Urinary bladder (tissue), 4 donors: ENCODE measurements around the gene COMMD7. TPM values are rescaled to one million over a fixed set of nuclear protein-coding genes. Genes with fewer than 3 reads are reported as not detected.
"Not testable (repeated sequence)": the region's sequence is repeated elsewhere in the genome, so short reads cannot be mapped to it uniquely, and the experiment has no call there.

Experiments used
- DNase-seq: peaks from one replicate; pipeline ENCODE4 v3.0.0-alpha.2; 2015; ENCODE audit errors: extremely low spot score
- H3K27ac ChIP-seq: one replicate; pipeline ENCODE4 v1.5.1; 2013; ENCODE audit warnings: low read depth, mild to moderate bottlenecking, moderate library complexity
- H3K36me3 ChIP-seq: one replicate; pipeline ENCODE4 v1.6.1; 2013; ENCODE audit warnings: mild to moderate bottlenecking, moderate library complexity; ENCODE audit not compliant: insufficient read depth
- H3K4me1 ChIP-seq: one replicate; pipeline ENCODE4 v1.6.1; 2013; ENCODE audit warnings: mild to moderate bottlenecking, moderate library complexity; ENCODE audit not compliant: insufficient read depth
- H3K4me3 ChIP-seq: one replicate; pipeline ENCODE4 v1.5.1; 2013; ENCODE audit warnings: low read depth, low read length
- WGBS: extraction: QIAGEN DNeasy Blood & Tissue Kit; methylation state at CpG from one replicate; pipeline ENCODE4 v1.1.7; 2013; 5-methylcytosine and 5-hydroxymethylcytosine counted together
- polyA plus RNA-seq: library from polyadenylated mRNA; stranded (reverse); fragments of 200-250 nt; gene quantifications from one replicate; pipeline ENCODE4 v1.2.3, GENCODE V29; 2013
- total RNA-seq: library from RNA; depleted of rRNA; stranded (reverse); fragments of >200 nt; gene quantifications from one replicate; pipeline ENCODE4 v1.2.3, GENCODE V29; 2014
- donor health status: healthy with polysubstance abuse.
- donor health status: healthy.

Gene COMMD7
- total and polyA plus RNA-seq, 2 donors, result 11.9 to 49.6 TPM

DNA sequence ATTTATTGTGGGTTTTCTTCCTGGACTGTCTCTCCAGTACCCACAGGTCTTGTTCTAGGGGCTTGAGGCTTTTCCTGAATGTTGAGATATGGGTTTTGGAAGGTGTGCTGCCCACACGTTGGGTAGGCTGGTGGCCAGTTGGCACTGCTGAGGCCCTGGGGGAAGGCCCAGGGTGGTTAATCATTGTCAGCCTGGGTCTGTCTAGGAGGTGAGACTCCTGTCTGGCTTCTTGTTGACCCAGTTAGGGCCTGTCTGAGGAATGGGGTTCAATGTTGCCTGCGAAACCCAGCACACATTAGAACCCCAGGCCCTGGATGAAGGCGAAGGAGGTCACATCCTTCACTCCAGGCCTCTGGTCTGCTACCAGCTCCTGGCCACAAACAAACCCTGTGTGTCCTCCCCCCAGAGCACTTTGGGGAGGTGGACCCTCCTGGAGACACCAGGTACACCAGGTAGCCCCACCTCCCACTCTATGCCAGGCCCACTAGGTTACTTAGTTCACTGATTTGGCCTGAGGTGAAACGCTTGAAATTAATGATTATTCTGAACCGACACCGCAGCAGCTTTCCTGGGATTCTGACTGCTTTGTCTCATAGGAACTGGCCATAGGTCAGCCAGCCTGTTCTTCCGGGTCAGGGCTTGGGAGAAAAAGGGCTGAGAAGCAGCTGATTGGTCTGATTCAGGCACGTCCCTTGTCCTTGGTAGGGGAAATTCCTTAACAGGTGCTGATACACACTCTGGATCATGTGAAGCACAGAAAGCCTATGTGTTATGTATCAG lies 34.1 kb upstream of the COMMD7 start:
- WGBS, result 86% methylated on average over 8 of the region's 8 CpGs

GRCh38 chr20:32775336-32775991 lies 32.2 kb upstream of the COMMD7 start:
- no peaks in the 10 kb centered on the region for H3K36me3 ChIP-seq
- H3K27ac ChIP-seq, result no peak overlapping the region
- H3K4me3 ChIP-seq, result no peak overlapping the region
- H3K4me1 ChIP-seq, result no peaks in the 10 kb centered on the region
- DNase-seq, result no peak
- WGBS, result 90% methylated on average over 10 of the region's 10 CpGs

More for the DNA sequence above, 34.1 kb upstream of the COMMD7 start:
- H3K36me3 ChIP-seq, result no peaks in the 10 kb centered on the region
- no peaks in the 10 kb centered on the region for H3K4me1 ChIP-seq
- no peak overlapping the region for H3K4me3 ChIP-seq
- no peak for DNase-seq
- no peak overlapping the region for H3K27ac ChIP-seq

DNA sequence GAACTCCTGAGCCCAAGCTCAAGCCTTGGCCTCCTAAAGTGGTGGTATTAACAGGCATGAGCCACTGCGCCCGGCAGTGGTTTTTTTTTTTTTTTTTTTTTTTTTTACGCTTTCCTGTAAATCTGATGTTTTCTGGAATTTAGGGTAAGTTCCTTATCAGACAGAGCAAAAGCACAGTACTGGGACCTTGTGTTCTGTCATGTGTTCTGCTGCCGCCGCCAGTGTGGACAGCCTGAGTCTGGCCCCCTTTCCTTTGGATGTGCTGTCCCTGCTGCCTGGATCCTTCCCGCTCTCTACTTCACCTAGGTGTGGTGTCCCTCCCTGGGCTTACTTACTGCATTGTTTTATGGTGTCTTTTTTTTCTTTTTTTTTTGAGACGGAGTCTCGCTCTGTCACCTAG lies 30.6 kb upstream of the COMMD7 start:
- WGBS, result 91% methylated on average over 8 of the region's 8 CpGs
- Histone ChIP-seq H3K27ac (no peak overlapping the region), H3K36me3 (no peaks in the 10 kb centered on the region), H3K4me1 (no peaks in the 10 kb centered on the region), H3K4me3 (no peak overlapping the region)
- no peak for DNase-seq

- no peaks in the 10 kb centered on the region for H3K36me3 ChIP-seq
- no peaks in the 10 kb centered on the region for H3K4me1 ChIP-seq
- whole genome bisulfite sequencing, result 98% methylated on average over 2 of the region's 2 CpGs
- H3K4me3 ChIP-seq, result no peak overlapping the region
- H3K27ac ChIP-seq, result no peak overlapping the region
- no peak for DNase-seq
Observed at GRCh38 chr20:32773223-32773622, 30.0 kb upstream of the COMMD7 start.

DNA sequence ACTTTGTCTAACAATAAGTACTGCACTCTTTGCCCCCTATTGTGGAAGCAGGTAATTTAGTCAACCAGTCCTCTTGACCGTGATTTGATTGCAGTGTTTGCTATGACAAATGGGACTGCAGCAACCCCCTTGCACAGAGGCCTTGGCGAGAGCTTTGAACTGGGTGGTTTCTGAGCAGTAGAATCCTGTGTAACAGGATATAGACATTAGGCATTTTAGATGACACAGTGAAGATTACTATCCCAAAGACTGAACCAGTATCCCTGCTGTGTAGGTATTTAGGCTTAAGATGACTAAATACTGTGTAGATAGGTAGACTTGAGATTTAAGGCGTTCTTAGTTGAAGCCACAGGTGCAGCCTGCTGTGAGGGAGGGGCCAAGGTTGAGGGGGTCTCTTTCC lies 28.8 kb upstream of the COMMD7 start:
- H3K36me3 ChIP-seq, result no peaks in the 10 kb centered on the region
- no peak for DNase-seq
- H3K4me3 ChIP-seq, result no peak overlapping the region
- WGBS, result 88% methylated on average over 3 of the region's 3 CpGs
- H3K4me1 ChIP-seq, result no peaks in the 10 kb centered on the region
- H3K27ac ChIP-seq, result no peak overlapping the region

- no peaks in the 10 kb centered on the region for H3K4me1 ChIP-seq
- no peak for DNase-seq
- H3K4me3 ChIP-seq, result no peak overlapping the region
- 87% methylated on average over 9 of the region's 9 CpGs for WGBS
- no peaks in the 10 kb centered on the region for H3K36me3 ChIP-seq
- H3K27ac ChIP-seq, result no peak overlapping the region
Observed at GRCh38 chr20:32767418-32768198, 24.3 kb upstream of the COMMD7 start.

DNA sequence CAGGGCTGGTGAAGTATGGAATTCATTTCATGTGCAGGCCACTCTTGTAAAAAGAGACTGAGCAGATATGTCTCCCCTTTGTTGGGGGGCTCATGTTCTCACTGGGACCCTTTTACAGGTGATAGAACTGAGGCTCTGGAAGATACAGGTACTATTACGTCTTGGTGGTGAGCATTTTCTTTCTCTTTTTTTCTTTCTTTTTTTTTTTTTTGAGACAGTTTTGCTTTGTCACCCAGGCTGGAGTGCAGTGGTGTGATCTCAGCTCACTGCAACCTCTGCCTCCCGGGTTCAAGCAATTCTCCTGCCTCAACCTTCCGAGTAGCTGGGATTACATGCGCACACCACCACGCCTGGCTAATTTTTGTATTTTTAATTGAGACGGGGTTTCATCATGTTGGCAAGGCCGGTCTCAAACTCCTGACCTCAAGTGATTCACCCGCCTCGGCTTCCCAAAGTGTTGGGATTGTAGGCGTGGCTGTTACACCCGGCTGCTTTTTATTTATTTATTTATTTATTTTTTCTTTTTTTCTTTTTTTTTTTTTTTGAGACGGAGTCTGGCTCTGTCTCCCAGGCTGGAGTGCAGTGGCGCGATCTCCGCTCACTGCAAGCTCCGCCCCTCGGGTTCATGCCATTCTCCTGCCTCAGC lies 22.1 kb upstream of the COMMD7 start:
- not testable (repeated sequence) for H3K4me1 ChIP-seq, H3K4me3 ChIP-seq, DNase-seq, H3K27ac ChIP-seq, H3K36me3 ChIP-seq
- 92% methylated on average over 17 of the region's 17 CpGs for WGBS

DNA sequence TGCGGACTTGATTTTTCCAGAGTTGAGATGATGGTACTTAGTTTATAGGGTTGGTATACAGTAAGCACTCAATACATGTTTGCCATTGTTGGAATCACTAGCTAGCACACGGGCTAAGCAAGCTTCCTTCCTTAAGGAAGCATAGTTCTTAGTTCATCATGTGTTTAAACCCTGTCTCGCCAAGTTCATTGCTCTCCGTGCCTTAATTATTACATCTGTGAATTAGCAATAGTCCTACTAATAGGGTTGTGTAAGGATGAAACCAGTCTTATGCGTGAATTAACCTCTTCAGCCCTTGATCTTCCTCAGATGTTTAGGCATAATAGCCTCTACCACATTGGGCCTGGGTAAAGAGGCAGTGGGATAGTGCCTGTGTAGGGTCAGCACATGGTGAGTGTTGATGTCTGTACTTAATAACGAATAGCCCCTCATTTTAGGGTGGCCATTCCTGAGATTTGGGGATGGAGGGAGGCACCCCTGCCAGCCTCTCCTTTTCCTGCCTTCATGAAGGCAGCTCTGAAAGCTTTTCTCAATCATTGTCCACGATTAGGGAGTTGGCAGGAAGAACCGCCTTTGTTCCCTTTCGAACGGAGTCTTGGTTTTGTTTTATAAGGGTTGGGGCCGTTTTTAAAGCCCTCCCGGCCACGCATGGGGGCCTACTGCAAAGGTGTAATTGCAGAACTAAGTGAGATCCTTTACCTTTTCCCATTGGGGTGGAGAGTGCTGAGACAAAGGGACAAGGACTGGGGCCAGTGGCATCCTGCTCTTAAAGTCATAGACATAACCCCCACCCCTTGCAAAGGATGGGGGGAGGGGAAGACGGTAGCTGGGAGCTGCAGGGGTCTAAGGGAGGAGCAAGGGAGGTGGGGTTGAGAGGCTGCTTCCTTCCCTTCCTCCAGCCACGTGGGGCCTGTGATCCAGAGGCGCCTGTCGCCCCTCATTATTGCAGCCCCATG lies 21.0 kb upstream of the COMMD7 start:
- H3K4me3 ChIP-seq, result no peak overlapping the region
- no peaks in the 10 kb centered on the region for H3K36me3 ChIP-seq
- no peak for DNase-seq
- H3K27ac ChIP-seq, result no peak overlapping the region
- 73% methylated on average over 17 of the region's 17 CpGs for WGBS
- peaks cover 2% of the 10 kb centered on the region for H3K4me1 ChIP-seq

- H3K4me3 ChIP-seq, result peak overlapping the region; percentile 94
- 22% methylated on average over 40 of the region's 40 CpGs for WGBS
- H3K4me1 ChIP-seq, result peaks cover 2% of the 10 kb centered on the region
- no peak overlapping the region for H3K27ac ChIP-seq
- no peaks in the 10 kb centered on the region for H3K36me3 ChIP-seq
- DNase-seq, result no peak
Observed at GRCh38 chr20:32763202-32764004, 20.1 kb upstream of the COMMD7 start.

- Histone ChIP-seq H3K36me3 (no peaks in the 10 kb centered on the region), H3K4me1 (peaks cover 2% of the 10 kb centered on the region), H3K4me3 (peak overlapping the region; percentile 94), H3K27ac (no peak overlapping the region)
- DNase-seq, result no peak
- under 1% methylated on average over 30 of the region's 30 CpGs for WGBS
Observed at GRCh38 chr20:32762754-32763201, 19.5 kb upstream of the COMMD7 start.

DNA sequence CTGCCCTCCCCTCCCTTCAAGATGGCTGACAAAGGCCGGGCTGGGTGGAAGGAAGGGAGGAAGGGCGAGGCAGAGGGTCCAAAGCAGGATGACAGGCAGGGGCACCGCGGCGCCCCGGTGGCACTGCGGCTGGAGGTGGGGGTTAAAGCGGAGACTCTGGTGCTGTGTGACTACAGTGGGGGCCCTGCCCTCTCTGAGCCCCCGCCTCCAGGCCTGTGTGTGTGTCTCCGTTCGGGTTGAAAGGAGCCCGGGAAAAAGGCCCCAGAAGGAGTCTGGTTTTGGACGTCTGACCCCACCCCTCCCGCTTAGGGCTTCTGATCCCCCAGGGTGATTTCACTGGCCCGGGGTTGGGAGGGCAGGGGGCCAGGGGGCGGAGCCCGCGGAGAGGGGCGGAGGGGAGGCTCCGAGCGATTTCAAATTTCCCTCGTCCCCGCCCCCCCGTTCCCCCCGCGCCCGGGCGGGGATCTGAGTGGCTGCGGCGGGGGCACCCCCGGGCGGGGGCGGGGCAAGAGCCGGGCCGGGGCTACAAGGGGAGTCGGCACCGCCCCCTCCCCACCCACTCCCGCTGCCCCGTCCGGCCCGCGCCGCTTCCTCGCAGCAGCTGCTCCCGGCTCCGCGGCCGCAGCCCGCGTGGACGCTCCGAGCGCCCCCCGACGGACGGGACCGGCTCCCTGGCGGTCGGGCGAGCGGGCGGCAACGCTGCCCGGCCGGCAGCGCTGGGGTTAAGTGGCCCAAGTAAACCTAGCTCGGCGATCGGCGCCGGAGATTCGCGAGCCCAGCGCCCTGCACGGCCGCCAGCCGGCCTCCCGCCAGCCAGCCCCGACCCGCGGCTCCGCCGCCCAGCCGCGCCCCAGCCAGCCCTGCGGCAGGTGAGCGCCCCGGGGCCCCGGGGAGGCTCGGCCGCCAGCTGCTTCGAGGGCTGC lies 18.8 kb upstream of the COMMD7 start, which contains the start of gene DNMT3B:
Gene DNMT3B, plus strand, starts transcription at position 555 of the 923 bp plus-strand sequence. CDS start 17,939 bp downstream, outside the sequence.
- DNase-seq, result no peak
- H3K4me1 ChIP-seq, result peaks cover 2% of the 10 kb centered on the region
- WGBS, result 1% methylated on average over 92 of the region's 92 CpGs
- H3K4me3 ChIP-seq, result peak within 1 kb of the TSS; percentile 94
- H3K36me3 ChIP-seq, result no peaks in the 10 kb centered on the region
- H3K27ac ChIP-seq, result no peak within 1 kb of the TSS
